Measurements from ENCODE around the gene ACER3.

ACER3 gene

GRCh38 chr11:77065878-77066228 lies 205.1 kb downstream of the ACER3 start:
- no peak for DNase-seq

- peak; percentile 83 for DNase-seq
These were observed 205.7 kb downstream of the ACER3 start, which contains the start of gene CAPN5 for GRCh38 chr11:77066229-77067042. Gene CAPN5 (plus strand): TSS chr11:77066971. CDS start chr11:77084887, 17,916 bp downstream.

- DNase-seq, result no peak
These were observed 207.2 kb downstream of the ACER3 start for GRCh38 chr11:77067861-77068443.

- no peak for DNase-seq
These were observed 208.0 kb downstream of the ACER3 start for GRCh38 chr11:77068457-77069335.

- DNase-seq, result no peak
These were observed 208.7 kb downstream of the ACER3 start for GRCh38 chr11:77069336-77069968.

GRCh38 chr11:77069969-77070582 lies 209.4 kb downstream of the ACER3 start:
- no peak for DNase-seq

GRCh38 chr11:77071077-77071476 lies 210.4 kb downstream of the ACER3 start:
- no peak for DNase-seq

- DNase-seq, result peak; percentile 14
These were observed 211.2 kb downstream of the ACER3 start for GRCh38 chr11:77071671-77072605.

GRCh38 chr11:77072851-77073327 lies 212.2 kb downstream of the ACER3 start:
- no peak for DNase-seq

- DNase-seq, result peak; percentile 6
These were observed 212.7 kb downstream of the ACER3 start for GRCh38 chr11:77073328-77074001.

- no peak for DNase-seq
These were observed 213.5 kb downstream of the ACER3 start for GRCh38 chr11:77074205-77074604.

GRCh38 chr11:77074626-77075221 lies 214.0 kb downstream of the ACER3 start:
- DNase-seq, result no peak

GRCh38 chr11:77075425-77075905 lies 214.7 kb downstream of the ACER3 start:
- DNase-seq, result no peak
